GM12878 (cell line): ENCODE data around the gene ELFN2.

Experiments used
- CTCF ChIP-seq, 3 experiments: IDR thresholded peaks in 2 of 3; conservative IDR thresholded peaks in 1 of 3; 2 replicates each; pipeline ENCODE4 v1.5.1; 2011; ENCODE audit warnings: low read depth in 3 of 3, low read length in 3 of 3, mild to moderate bottlenecking in 3 of 3, control low read depth in 2 of 3, moderate library complexity in 2 of 3, inconsistent platforms in 1 of 3, mixed read lengths in 1 of 3; ENCODE audit not compliant: control insufficient read depth in 2 of 3, insufficient read depth in 1 of 3; ENCODE audit errors: extremely low read depth in 1 of 3
- NR2C1 ChIP-seq: fragments of 450-650 bp; IDR thresholded peaks from 2 replicates; pipeline ENCODE4 v1.6.1; 2017; ENCODE audit warnings: antibody characterized with exemption, mild to moderate bottlenecking, moderate library complexity
- POLR2A ChIP-seq: IDR thresholded peaks from 2 replicates; pipeline ENCODE4 v1.6.1; 2011; ENCODE audit warnings: low read depth, mild to moderate bottlenecking, low read length
- SIN3A ChIP-seq: IDR thresholded peaks from 2 replicates; pipeline ENCODE4 v1.6.1; 2012; ENCODE audit warnings: low read depth, low read length, improper control_type of control experiment

GRCh38 chr22:37368058-37368457, 59.2 kb downstream of the ELFN2 start:
- TF ChIP-seq SIN3A (no peak), CTCF (IDR thresholded peaks at IDR 0.05 in 2 of 3, conservative IDR thresholded peaks at IDR 0.05 in 1 of 3; ENCODE audit: control insufficient read depth in 2 of 3, extremely low read depth in 1 of 3, insufficient read depth in 1 of 3, low read depth in 3 of 3, low read length in 3 of 3) (no peak), POLR2A (no peak), NR2C1 (no peak)
